OCI-LY1 (cell line): ENCODE data around the gene AKAP9.

Experiments
- H2AFZ ChIP-seq: fragments of 200-600 bp; sonication (generic), shearing (Covaris generic); 2 replicates; pipeline ENCODE4 v1.6.0; 2014; ENCODE audit warnings: antibody characterized with exemption, mild to moderate bottlenecking, low read length
- H3F3A ChIP-seq: fragments of 200-600 bp; sonication (generic), shearing (Covaris generic); 2 replicates; pipeline ENCODE4 v1.6.0; 2014; ENCODE audit warnings: mild to moderate bottlenecking, antibody characterized with exemption, low read length, moderate library complexity; ENCODE audit not compliant: insufficient read depth
- H3K27ac ChIP-seq: fragments of 200-600 bp; sonication (generic); 2 replicates; pipeline ENCODE4 v1.5.1; 2014; ENCODE audit warnings: low read length, mixed run types, mild to moderate bottlenecking, low read depth; ENCODE audit not compliant: poor library complexity, severe bottlenecking
- H3K27me3 ChIP-seq: fragments of 200-600 bp; sonication (generic); 2 replicates; pipeline ENCODE4 v1.6.0; 2014; ENCODE audit warnings: antibody characterized with exemption, mild to moderate bottlenecking, low read length, moderate library complexity; ENCODE audit not compliant: insufficient read depth
- H3K36me3 ChIP-seq: fragments of 200-600 bp; sonication (generic); 2 replicates; pipeline ENCODE4 v1.6.1; 2014; ENCODE audit warnings: mild to moderate bottlenecking, antibody characterized with exemption, low read length, moderate library complexity, mixed read lengths; ENCODE audit not compliant: insufficient read depth
- H3K4me1 ChIP-seq: fragments of 200-600 bp; sonication (generic); 2 replicates; pipeline ENCODE4 v1.5.1; 2014; ENCODE audit warnings: mild to moderate bottlenecking, low read length, moderate library complexity; ENCODE audit not compliant: insufficient read depth, severe bottlenecking
- H3K4me2 ChIP-seq: fragments of 200-600 bp; sonication (generic), shearing (Covaris generic); 2 replicates; pipeline ENCODE4 v1.6.1; 2014; ENCODE audit warnings: low read length
- H3K4me3 ChIP-seq: fragments of 200-600 bp; sonication (generic); 2 replicates; pipeline ENCODE4 v1.5.1; 2014; ENCODE audit warnings: low read length, low read depth, mild to moderate bottlenecking, mixed read lengths; ENCODE audit not compliant: poor library complexity, severe bottlenecking
- H3K79me2 ChIP-seq: fragments of 200-600 bp; shearing (Covaris generic); 2 replicates; pipeline ENCODE4 v1.6.1; 2016; ENCODE audit warnings: mixed run types, low read length, mixed read lengths; ENCODE audit not compliant: insufficient read depth
- H3K9ac ChIP-seq: fragments of 200-600 bp; sonication (generic), shearing (Covaris generic); 2 replicates; pipeline ENCODE4 v1.6.1; 2014; ENCODE audit warnings: mild to moderate bottlenecking, low read length, mixed read lengths
- H3K9me2 ChIP-seq: fragments of 200-600 bp; sonication (generic), shearing (Covaris generic); 2 replicates; pipeline ENCODE4 v1.6.1; 2014; ENCODE audit warnings: low read depth, mild to moderate bottlenecking, low read length, mixed read lengths
- H3K9me3 ChIP-seq: fragments of 200-600 bp; shearing (Covaris generic); 2 replicates; pipeline ENCODE4 v1.6.1; 2014; ENCODE audit warnings: low read length, mixed read lengths
- H4K20me1 ChIP-seq: fragments of 200-600 bp; sonication (generic), shearing (Covaris generic); 2 replicates; pipeline ENCODE4 v1.6.0; 2016; ENCODE audit warnings: mild to moderate bottlenecking, low read length; ENCODE audit not compliant: insufficient read depth
- EZH2 ChIP-seq: fragments of 200-600 bp; sonication (generic), shearing (Covaris generic); IDR thresholded peaks from 2 replicates; pipeline ENCODE4 v1.8.0; 2017; ENCODE audit warnings: borderline replicate concordance, mixed run types, mild to moderate bottlenecking, antibody characterized with exemption, low read length, moderate library complexity, mixed read lengths
- TF ChIP-seq, protein P1 (sequence below): fragments of 200-600 bp; sonication (generic), shearing (Covaris generic); IDR thresholded peaks from 2 replicates; pipeline ENCODE4 v1.5.1; 2017; ENCODE audit warnings: mild to moderate bottlenecking, antibody characterized with exemption, low read length, moderate library complexity, mixed read lengths

The AKAP9 gene

DNA sequence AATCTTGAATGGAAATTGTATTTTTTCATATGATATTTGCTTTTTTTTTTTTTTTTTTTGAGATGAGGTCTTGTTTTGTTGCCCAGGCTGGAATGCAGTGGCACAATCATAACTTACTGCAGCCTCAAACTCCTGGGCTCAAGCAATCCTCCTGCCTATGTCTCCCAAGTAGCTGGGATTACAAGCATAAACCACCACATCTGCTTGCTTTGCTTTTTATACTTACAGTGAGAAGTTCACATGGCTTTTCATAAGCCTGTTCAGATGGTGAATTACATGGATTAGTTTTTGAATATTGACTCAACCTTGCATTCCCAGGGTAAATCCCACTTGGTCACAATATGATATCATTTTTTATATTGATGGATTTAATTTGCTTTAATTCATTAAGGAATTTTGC, 216.3 kb downstream of the AKAP9 start:
- no peaks in the 10 kb centered on the region for H3K79me2 ChIP-seq
- H3K9ac ChIP-seq, result no peak overlapping the region
- no peak overlapping the region for H2AFZ ChIP-seq
- no peak overlapping the region for H3K4me2 ChIP-seq
- H3K4me3 ChIP-seq, result no peak overlapping the region
- no peaks in the 10 kb centered on the region for H3K9me3 ChIP-seq
- H3K27ac ChIP-seq, result no peak overlapping the region
- no peaks in the 10 kb centered on the region for H3F3A ChIP-seq
- no peaks in the 10 kb centered on the region for H4K20me1 ChIP-seq
- TF ChIP-seq, protein P1, sequence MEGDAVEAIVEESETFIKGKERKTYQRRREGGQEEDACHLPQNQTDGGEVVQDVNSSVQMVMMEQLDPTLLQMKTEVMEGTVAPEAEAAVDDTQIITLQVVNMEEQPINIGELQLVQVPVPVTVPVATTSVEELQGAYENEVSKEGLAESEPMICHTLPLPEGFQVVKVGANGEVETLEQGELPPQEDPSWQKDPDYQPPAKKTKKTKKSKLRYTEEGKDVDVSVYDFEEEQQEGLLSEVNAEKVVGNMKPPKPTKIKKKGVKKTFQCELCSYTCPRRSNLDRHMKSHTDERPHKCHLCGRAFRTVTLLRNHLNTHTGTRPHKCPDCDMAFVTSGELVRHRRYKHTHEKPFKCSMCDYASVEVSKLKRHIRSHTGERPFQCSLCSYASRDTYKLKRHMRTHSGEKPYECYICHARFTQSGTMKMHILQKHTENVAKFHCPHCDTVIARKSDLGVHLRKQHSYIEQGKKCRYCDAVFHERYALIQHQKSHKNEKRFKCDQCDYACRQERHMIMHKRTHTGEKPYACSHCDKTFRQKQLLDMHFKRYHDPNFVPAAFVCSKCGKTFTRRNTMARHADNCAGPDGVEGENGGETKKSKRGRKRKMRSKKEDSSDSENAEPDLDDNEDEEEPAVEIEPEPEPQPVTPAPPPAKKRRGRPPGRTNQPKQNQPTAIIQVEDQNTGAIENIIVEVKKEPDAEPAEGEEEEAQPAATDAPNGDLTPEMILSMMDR, result no peak
- no peak for TF ChIP-seq EZH2
- no peaks in the 10 kb centered on the region for H3K27me3 ChIP-seq
- H3K4me1 ChIP-seq, result no peaks in the 10 kb centered on the region
- H3K9me2 ChIP-seq, result no peaks in the 10 kb centered on the region
- no peaks in the 10 kb centered on the region for H3K36me3 ChIP-seq

DNA sequence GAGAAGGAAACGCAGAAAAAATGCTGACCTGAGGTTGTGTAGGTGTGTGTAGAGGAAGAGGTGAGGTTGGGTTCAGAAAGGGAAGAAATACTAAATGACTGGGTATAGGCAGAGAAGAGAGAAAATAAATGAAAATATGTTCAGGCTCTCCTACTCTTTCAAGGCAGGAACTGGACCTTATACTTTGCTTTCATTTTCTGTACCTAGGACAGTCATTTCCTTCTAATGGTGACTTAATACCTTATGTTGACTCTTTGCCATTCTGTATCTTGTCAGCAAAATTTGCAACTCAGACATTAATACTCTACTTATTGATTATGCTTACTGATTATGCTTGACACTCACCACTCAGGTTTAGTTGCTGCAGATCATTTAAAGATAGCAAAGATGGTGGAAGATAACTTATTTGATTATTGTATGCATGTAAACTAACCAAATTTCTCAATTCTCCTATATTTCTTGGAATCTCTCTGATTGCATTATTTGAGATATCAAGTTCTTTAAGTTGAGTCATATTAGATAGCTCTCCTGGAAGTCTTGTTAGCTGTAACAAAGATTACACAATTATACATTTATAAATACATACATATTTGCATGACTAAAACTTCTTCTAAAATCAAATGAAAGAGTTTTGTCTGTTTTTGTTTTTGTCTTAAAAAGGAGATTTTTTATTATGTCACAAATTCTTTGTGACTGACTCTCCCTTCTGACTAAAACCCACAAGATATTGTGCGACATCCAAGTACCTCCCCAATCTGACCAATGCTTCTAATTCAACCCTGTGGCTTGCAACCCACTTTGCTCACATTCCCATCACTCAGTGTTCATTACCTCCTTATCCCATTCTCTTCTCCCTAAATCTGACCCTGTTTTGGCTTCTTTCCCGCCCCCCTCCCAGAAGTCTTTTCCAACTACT, 218.3 kb downstream of the AKAP9 start:
- H2AFZ ChIP-seq, result no peak overlapping the region
- no peaks in the 10 kb centered on the region for H3K9me2 ChIP-seq
- H3K36me3 ChIP-seq, result no peaks in the 10 kb centered on the region
- H3K9me3 ChIP-seq, result no peaks in the 10 kb centered on the region
- H3K9ac ChIP-seq, result no peak overlapping the region
- H3F3A ChIP-seq, result no peaks in the 10 kb centered on the region
- TF ChIP-seq, protein P1, result no peak
- TF ChIP-seq EZH2, result no peak
- no peaks in the 10 kb centered on the region for H3K27me3 ChIP-seq
- no peak overlapping the region for H3K4me3 ChIP-seq
- H3K4me2 ChIP-seq, result no peak overlapping the region
- no peaks in the 10 kb centered on the region for H3K79me2 ChIP-seq
- no peaks in the 10 kb centered on the region for H3K4me1 ChIP-seq
- no peaks in the 10 kb centered on the region for H4K20me1 ChIP-seq
- H3K27ac ChIP-seq, result no peak overlapping the region
